HG03139 (cell line): ENCODE data around the gene ELAVL2.

Experiments
- ATAC-seq: cut with Tn5 transposase; IDR thresholded peaks from one replicate; pipeline ENCODE4 v1.9.1; 2021; ENCODE audit not compliant: unreplicated experiment

The ELAVL2 gene

DNA sequence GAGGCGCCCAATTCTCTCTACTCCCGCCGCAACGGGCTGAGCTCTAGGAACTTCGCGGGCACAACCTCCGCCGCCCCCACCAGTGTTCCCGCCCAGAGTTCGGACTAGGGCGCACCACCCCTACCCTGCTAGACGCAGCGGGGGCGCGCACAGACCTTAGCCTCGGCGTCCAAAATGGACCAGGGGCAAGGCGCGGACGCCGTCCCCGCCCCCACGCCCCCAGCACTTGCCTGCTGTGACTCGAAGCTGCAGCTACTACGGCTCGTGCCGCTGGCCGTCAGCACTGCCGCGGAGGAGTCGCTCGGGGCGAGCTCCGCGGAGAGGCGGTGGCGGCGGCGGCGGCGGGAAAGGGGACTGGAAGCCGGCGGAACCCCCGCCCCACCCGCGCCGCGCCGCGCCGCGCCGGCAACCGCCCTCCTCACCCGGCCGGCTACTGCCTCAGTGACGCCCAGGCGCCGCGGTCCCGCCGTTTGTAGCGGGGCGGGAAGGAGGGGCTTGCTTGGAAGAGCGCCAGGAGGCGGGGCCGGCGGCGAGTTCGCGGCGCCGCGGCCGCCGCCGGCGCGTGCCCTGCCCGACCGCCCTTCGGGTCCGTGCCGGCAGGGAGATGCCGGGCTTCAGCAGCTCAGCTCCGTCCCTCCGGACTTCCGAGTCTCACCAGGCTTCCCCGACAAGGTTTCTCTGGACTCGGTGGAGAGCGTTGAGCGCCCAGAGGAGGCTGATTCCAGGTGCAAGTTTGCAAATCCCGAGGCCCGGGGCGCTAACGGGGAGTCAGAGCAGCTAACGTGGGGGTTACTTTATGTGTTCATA is 4.5 kb downstream of the ELAVL2 start:
- ATAC-seq: no peak

DNA sequence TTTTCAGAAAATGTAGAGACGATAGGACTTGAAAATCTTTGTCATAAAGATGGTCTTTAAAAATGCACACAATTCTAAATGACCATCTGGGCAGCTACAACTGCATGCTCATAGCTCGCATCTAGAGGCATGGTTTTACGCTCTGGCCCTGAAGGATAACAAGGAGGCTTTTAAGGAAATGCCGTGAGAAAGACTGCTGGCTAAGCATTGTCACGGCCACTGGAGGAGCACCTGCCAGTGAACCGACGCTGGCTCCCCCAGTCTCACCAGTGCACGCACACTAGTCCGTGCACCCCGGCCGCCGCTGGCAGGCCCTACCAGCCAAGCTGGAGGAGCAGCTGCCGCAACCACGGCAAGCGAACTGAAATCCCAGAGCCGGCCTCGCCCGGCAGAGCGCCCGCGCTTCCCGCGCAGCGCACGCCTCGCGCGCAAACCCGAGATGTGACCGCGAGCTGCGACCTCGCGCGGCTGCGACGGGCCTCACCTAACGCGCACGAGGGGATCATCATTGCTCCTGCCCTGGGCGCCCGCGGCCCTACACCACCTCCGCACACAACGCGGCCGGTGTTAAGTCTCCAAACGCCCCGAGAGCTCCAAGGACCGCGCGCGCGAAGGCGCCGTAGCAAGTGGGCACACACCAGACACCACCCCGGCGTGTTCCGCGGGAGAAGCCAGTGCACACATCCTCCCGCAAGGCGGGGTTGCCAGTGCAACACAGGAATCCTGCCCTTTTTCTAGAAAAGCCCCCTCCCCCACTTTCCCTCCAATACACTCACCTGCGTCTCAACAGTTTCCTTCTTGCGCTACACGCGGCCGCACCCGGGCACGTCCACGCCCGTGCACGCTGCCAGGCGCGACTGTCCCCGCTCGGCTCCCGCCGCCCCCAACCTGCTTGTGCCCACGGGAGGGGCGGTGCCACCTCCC is 5.3 kb downstream of the ELAVL2 start:
- no peak for ATAC-seq

DNA sequence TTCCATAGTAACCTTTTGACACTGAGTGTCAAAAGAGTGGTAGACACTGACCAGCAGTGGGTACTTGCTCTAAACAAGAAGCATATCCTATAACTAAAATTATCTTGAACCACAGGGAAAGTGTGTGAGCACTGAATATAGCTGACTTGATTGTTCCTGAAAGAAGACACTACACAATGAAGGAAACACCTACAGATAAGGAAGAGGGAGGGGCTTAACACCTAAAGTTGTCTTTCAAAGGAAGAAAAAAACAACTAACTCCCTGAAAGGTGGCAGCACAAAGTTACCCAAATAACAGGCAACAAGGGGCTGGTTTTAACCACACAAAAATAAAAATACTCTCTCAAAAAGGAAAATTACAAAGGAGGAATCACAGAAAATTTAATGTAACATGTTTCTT is 6.6 kb downstream of the ELAVL2 start:
- no peak for ATAC-seq

- ATAC-seq: no peak
These were observed 11.8 kb downstream of the ELAVL2 start for GRCh38 chr9:23814243-23814642.

DNA sequence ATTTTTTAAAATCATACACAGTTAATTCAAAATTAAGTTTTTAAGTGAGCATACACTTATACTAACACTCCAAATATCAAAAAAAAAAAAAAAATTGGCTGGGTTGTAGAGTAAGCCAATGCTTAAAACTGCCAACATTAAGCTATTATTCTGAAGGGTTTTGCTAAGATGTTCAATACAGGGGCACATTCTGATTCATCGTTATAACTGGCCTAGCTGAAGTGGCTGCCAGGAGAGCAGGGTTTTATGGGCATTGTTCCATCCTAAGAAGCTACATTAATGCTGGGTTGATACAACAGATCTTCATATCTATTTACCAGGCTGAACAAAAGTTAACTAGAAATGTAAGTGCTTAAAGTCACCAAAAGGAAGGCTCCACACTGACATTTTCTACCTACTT is 13.4 kb downstream of the ELAVL2 start:
- ATAC-seq: no peak

DNA sequence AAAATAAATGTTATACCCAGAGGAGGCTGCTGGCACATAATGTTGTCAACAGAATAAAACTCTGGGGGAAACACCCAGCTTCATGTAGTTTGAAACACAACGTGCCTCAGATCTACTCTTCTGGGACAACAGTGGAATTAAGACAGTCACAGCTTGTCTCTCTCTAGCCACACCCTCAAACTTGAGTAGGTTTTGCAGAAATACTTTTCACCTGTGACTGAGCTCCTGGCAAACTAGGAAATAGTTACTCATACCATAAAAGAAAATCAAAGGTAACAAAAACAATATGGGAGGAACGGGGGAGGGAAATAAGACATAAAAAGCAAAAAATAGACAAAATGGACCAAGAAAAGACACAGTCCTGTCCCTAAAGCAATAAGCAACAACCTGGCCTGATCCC is 14.4 kb downstream of the ELAVL2 start:
- ATAC-seq: no peak

DNA sequence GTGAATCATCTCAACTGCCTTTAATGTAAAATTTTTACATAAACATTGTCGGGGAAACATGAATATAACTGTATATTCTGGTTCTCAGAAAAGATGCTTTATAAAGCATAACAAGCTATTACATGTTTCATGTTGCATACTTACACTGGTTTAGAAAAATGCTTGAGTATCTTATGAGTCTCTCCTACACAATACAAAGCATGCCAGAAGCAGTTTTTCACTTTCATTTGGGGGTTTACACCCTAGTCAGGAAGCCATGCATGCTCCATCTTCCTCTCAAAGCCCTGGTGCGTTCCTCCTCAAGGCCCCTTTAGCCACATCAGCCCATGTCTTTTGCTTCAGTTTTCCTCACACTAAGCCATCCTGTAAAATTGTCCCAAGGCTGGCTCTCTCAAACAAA is 22.8 kb downstream of the ELAVL2 start:
- no peak for ATAC-seq

DNA sequence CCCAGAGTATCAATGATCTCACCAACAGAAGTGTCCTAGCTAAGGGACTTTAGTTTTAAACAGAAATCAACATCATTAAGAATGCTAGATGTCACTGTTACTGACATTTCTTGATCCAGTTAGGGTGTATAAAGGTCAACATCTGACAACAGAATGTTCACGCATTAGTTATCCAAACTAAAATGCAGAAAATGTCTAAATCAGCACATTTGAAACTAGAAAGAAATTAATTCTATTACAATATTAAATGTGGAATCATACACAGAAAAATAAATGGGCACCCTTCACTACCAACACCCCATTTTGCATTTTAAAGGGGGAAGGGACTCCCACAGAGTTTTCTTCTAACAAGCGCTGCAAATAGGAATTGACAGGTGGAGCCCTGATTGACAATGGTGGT is 24.5 kb downstream of the ELAVL2 start:
- no peak for ATAC-seq

- ATAC-seq: no peak
These were observed 26.5 kb downstream of the ELAVL2 start for GRCh38 chr9:23799521-23799920.

GRCh38 chr9:23798325-23798724 is 27.7 kb downstream of the ELAVL2 start:
- ATAC-seq: no peak

- ATAC-seq: no peak
These were observed 29.8 kb downstream of the ELAVL2 start for GRCh38 chr9:23796209-23796608.

- ATAC-seq: no peak
These were observed 35.4 kb downstream of the ELAVL2 start for GRCh38 chr9:23790351-23791260.

- ATAC-seq: no peak
These were observed 36.3 kb downstream of the ELAVL2 start for GRCh38 chr9:23789529-23790254.

DNA sequence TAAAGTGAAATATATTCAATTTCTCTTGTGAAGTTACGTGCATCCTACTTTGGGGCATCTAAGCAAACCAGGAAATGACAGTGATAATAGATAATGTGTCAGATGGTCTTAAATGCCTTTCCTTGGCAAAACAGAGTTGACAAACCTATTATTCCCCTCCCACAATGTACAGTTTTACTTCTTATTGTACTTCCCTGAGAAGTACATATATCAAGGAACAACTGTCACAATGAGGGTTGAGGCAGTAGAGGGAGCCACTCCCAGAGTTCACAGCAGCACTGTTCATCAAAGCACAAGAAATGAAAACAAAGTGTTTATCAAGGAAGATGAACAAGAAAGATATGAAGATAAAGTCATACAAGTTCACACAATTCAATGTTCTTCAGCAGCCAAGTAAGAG is 41.1 kb downstream of the ELAVL2 start:
- ATAC-seq: no peak

DNA sequence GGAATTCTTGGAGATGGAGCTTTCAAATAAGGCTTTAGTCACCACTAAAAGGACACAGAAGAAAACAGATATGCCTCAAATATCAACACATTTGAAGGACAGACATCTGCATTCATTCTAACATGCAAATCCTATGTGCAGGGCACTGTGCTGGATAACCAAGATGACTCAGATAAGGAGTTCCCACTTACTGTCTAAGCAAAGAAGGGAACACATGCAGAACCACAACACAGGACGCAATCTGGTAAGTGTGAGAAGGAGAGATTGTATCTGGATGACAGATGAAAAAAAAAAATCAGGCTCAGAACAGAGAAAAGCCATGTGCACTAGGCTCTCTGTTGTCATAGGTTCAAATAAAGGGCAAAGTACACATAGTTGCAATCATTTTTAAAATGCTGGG is 42.5 kb downstream of the ELAVL2 start:
- ATAC-seq: no peak

GRCh38 chr9:23779220-23779619 is 46.8 kb downstream of the ELAVL2 start:
- no peak for ATAC-seq

- ATAC-seq: no peak
These were observed 48.7 kb downstream of the ELAVL2 start for GRCh38 chr9:23777328-23777727.

DNA sequence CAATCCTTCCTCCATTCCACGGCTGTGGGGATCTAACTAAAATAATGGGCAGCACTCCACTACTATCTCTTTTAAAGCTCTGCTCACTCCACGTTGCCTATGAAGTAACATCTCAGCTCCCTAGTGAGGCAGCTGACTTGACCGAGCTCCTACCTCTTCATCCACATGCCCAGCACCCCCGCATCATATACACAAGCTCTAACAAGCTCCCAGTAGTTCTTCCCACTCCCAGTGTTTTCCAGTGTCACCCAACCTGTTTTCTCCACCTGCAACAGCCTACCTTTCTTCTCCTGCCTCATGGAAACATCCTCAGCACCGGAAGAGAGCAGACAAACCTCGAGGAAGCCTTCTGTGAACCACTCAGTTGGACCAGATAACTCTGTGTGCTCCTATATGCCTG is 50.5 kb downstream of the ELAVL2 start:
- ATAC-seq: no peak

DNA sequence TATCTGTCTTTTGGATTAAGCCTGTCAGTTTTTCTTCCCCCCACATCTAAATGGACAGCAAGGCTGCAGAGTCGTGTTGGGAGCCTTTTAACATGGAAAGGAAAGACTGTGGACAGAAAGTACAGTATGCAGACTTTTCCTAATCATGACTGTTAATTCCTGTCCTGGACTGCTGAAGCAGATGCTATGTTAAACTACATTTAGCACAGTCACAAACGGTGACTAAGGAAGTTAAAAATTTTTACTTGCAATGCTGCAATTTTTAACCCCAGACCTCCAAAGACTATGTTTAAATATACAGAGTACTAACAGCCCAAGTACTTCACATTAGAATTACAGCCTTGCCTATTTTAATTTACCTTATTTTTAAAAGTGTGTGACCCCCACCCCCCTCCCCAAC is 51.8 kb downstream of the ELAVL2 start:
- no peak for ATAC-seq

GRCh38 chr9:23772385-23772783 is 53.7 kb downstream of the ELAVL2 start:
- no peak for ATAC-seq
